Gastrocnemius medialis (tissue), 4 donors: ENCODE data around the gene YPEL5. TPM values are rescaled to one million over a fixed set of nuclear protein-coding genes. Genes with fewer than 3 reads are reported as not detected.

Source experiments
- ATAC-seq, 2 donors: fragments of 150-250 bp; one replicate each; pipeline ENCODE4 v1.9.1; 2016
- DNase-seq, 2 donors: peaks; one replicate each; pipeline ENCODE4 v3.0.0-alpha.2; 2019
- H3K27ac ChIP-seq, 4 donors: fragments of 200-600 bp; sonication (generic); 1 replicate in 1 of 4; 2 replicates in 3 of 4; pipeline ENCODE4 v1.5.1; 2016 to 2018; ENCODE audit warnings: mild to moderate bottlenecking in 2 of 4, moderate library complexity in 1 of 4
- H3K27me3 ChIP-seq, 3 donors: fragments of 200-600 bp; sonication (generic) in 2 of 3; 1 replicate in 1 of 3; 2 replicates in 2 of 3; pipeline versions ENCODE4 v1.5.1 to v1.6.0; 2016 to 2019; ENCODE audit warnings: mild to moderate bottlenecking in 1 of 3, moderate library complexity in 1 of 3
- H3K36me3 ChIP-seq, 2 donors: fragments of 200-600 bp; sonication (generic) in 1 of 2; one replicate each; pipeline ENCODE4 v1.5.1; 2017 to 2018
- H3K4me1 ChIP-seq, 2 donors: fragments of 200-600 bp; sonication (generic) in 1 of 2; one replicate each; pipeline ENCODE4 v1.5.1; 2016 to 2017; ENCODE audit warnings: mild to moderate bottlenecking in 2 of 2
- H3K4me3 ChIP-seq, 4 donors: fragments of 200-600 bp; sonication (generic) in 3 of 4; 1 replicate in 1 of 4; 2 replicates in 3 of 4; pipeline ENCODE4 v1.5.1; 2016 to 2019; ENCODE audit warnings: mild to moderate bottlenecking in 2 of 4
- H3K9me3 ChIP-seq, 3 donors: fragments of 200-600 bp; sonication (generic) in 2 of 3; 1 replicate in 1 of 3; 2 replicates in 2 of 3; pipeline ENCODE4 v1.5.1; 2016 to 2019
- POLR2A ChIP-seq, 2 donors: fragments of 450-650 bp; IDR thresholded peaks; one replicate each; pipeline ENCODE4 v1.6.1; 2017; ENCODE audit warnings: antibody characterized with exemption in 2 of 2, mild to moderate bottlenecking in 2 of 2, moderate library complexity in 2 of 2
- in situ Hi-C, 4 donors: fragments of 200-750 bp; cut with MboI; loops; one replicate each; pipeline versions ENCODE4 v1.15.0 to v1.8.0; 2017; ENCODE audit warnings: low sequenced_read_pairs in 4 of 4
- intact Hi-C: fragments of 100-400 bp; cut with DNase I; formaldehyde crosslinking; loops from one replicate; pipeline ENCODE4 v1.15.1; 2023; ENCODE audit warnings: low total_unique reads
- total RNA-seq, 4 donors: library from RNA; depleted of rRNA; stranded (reverse); fragments of >200 nt; gene quantifications; one replicate each; pipeline versions ENCODE4 v1.1.0 to v1.2.3, GENCODE V29; 2016
- TF ChIP-seq, protein P1 (sequence below), 5 experiments: fragments of 450-650 bp in 3 of 5; fragments of 200-600 bp in 2 of 5; sonication (generic) in 2 of 5; IDR thresholded peaks in 4 of 5; conservative IDR thresholded peaks in 1 of 5; 1 replicate in 4 of 5; 2 replicates in 1 of 5; pipeline ENCODE4 v1.5.1; 2016 to 2019; ENCODE audit warnings: antibody characterized with exemption in 5 of 5, mild to moderate bottlenecking in 3 of 5, moderate library complexity in 3 of 5

YPEL5 gene
- total RNA-seq, 4 donors from 2014 or later, result 31.4 to 76.7 (median 53.9) TPM

DNA sequence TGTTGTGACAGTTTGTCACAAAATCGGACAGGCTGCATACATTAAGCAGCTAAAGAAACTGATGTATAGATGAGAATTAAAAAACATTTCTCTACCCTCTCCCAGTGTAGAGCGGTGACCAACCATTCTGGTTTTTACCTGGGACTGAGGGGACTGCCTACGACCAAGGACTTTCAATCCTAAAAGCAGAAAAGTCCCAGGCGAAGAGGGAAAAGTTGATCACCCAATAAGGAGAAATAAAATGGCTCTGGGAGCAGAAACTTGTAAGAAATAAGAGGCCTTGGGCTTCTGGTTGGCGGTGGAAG lies 30.9 kb upstream of the YPEL5 start:
- H3K27ac ChIP-seq, result no peak overlapping the region
- H3K36me3 ChIP-seq, result no peaks in the 10 kb centered on the region
- intact Hi-C loops (loop anchor here (1.0 to 5.0 kb wide), 2 partner anchors 26 to 194 kb away; partner anchors contain the start of gene ALK), in situ Hi-C loops (no loop called here)
- TF ChIP-seq, protein P1, sequence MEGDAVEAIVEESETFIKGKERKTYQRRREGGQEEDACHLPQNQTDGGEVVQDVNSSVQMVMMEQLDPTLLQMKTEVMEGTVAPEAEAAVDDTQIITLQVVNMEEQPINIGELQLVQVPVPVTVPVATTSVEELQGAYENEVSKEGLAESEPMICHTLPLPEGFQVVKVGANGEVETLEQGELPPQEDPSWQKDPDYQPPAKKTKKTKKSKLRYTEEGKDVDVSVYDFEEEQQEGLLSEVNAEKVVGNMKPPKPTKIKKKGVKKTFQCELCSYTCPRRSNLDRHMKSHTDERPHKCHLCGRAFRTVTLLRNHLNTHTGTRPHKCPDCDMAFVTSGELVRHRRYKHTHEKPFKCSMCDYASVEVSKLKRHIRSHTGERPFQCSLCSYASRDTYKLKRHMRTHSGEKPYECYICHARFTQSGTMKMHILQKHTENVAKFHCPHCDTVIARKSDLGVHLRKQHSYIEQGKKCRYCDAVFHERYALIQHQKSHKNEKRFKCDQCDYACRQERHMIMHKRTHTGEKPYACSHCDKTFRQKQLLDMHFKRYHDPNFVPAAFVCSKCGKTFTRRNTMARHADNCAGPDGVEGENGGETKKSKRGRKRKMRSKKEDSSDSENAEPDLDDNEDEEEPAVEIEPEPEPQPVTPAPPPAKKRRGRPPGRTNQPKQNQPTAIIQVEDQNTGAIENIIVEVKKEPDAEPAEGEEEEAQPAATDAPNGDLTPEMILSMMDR (IDR thresholded peaks at IDR 0.05 in 4 of 5, conservative IDR thresholded peaks at IDR 0.05 in 1 of 5), result no peak
- no peak for TF ChIP-seq POLR2A (IDR thresholded peaks at IDR 0.05)
- ATAC-seq (no peak), DNase-seq (no peak)
- no peak overlapping the region for H3K4me3 ChIP-seq
- no peaks in the 10 kb centered on the region for H3K9me3 ChIP-seq
- H3K27me3 ChIP-seq, result no peaks in the 10 kb centered on the region
- H3K4me1 ChIP-seq, result no peaks in the 10 kb centered on the region

DNA sequence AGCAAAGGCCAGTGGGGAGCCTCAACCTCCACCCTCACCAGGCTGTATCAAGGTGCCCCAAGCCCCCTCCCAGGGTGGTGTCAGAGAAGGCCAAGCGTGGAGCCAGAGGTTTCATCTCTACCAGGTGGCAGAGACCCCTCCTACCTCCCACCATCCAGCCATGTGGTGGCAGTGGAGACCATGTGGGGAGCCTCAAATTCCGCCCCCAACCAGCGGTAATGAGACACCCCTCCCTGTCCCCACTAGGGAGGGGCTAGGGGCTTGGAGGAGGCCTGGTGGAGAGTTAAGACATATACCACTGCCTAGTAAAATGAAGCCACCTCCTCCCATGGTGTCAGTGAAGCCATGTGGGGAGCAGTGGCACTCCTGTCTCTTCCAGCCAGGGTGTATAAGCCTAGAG lies 24.4 kb upstream of the YPEL5 start:
- Histone ChIP-seq H3K4me3 (no peak overlapping the region), H3K9me3 (no peaks in the 10 kb centered on the region), H3K27me3 (peaks cover 0 to 3% (median 0%) of the 10 kb centered on the region in 3 donors), H3K4me1 (no peaks in the 10 kb centered on the region), H3K36me3 (no peaks in the 10 kb centered on the region), H3K27ac (no peak overlapping the region)
- no peak for DNase-seq
- in situ Hi-C loops, result no loop called here
- TF ChIP-seq, protein P1 (IDR thresholded peaks at IDR 0.05 in 4 of 5, conservative IDR thresholded peaks at IDR 0.05 in 1 of 5), result no peak
- TF ChIP-seq POLR2A (IDR thresholded peaks at IDR 0.05), result no peak
- intact Hi-C loops, result no loop called here
- no peak for ATAC-seq

DNA sequence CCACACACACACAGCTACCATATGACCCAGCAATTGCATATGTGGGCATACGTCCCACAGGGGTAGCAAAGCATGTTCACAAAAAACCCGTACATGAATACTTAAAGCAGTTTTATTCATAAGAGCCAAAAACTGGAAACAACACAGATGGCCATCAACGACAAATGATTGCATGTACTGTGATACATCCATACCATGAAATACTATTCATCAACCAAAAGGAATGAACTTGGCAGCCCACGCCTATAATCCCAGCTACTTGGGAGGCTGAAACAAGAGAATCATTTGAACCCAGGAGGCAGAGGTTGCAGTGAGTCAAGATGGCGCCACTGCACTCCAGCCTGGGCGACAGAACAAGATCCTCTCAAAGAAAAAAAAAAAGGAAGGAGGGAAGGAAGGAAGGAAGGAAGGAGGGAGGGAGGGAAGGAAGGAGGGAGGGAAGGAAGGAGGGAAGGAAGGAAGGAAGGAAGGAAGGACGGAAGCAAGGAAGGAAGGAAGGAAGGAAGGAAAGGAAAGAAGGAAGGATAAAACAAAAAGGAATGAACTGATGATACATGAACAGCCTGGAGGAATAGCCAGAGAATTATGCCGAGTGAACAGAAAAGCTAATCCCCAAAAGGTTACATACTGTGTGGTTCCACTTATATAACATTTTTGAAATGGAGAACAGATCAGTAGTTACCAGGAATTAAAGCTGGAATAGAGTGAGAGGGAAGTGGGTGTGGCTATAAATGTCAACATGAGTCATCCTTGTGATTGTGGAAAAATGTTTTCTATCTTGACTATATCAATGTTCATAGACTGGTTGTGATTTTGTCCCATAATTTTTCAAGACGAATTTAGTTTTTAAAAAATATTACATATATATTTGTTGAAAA lies 19.6 kb upstream of the YPEL5 start:
- H3K27me3 ChIP-seq, result no peaks in the 10 kb centered on the region
- H3K36me3 ChIP-seq, result no peaks in the 10 kb centered on the region
- ATAC-seq, result no peak
- H3K4me1 ChIP-seq, result no peaks in the 10 kb centered on the region
- in situ Hi-C loops, result no loop called here
- no peak overlapping the region for H3K4me3 ChIP-seq
- no peak overlapping the region for H3K27ac ChIP-seq
- intact Hi-C loops, result no loop called here
- no peak for TF ChIP-seq POLR2A (IDR thresholded peaks at IDR 0.05)
- TF ChIP-seq, protein P1 (IDR thresholded peaks at IDR 0.05 in 4 of 5, conservative IDR thresholded peaks at IDR 0.05 in 1 of 5), result no peak
- no peaks in the 10 kb centered on the region for H3K9me3 ChIP-seq
- DNase-seq, result no peak

DNA sequence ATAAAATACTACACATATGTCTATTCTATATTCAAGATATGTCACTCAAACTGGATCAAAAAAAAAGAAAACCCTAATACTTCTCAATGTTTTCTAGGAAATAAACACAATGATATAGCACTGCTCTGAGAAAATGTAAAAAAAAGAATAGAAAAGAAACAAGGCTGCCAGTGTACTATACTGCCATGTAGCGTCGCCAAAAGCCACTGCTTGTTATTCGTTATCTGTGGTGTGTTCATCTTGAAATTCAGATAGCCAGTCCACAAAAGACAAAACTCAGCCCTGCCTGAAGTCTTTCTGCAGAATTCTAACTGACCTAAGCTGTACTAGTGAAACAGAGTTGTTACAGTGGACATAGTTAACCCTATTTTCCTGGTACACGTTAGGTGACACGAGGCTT lies 12.2 kb upstream of the YPEL5 start:
- Histone ChIP-seq H3K27ac (no peak overlapping the region), H3K4me3 (no peak overlapping the region), H3K4me1 (no peaks in the 10 kb centered on the region), H3K9me3 (no peaks in the 10 kb centered on the region), H3K27me3 (no peaks in the 10 kb centered on the region), H3K36me3 (no peaks in the 10 kb centered on the region)
- intact Hi-C loops, result no loop called here
- TF ChIP-seq, protein P1 (IDR thresholded peaks at IDR 0.05 in 4 of 5, conservative IDR thresholded peaks at IDR 0.05 in 1 of 5), result no peak
- TF ChIP-seq POLR2A (IDR thresholded peaks at IDR 0.05), result no peak
- ATAC-seq, result no peak
- DNase-seq, result no peak
- in situ Hi-C loops, result no loop called here
